HG03139 (cell line): ENCODE results near the gene WIPF1.

Source experiments
- ATAC-seq: cut with Tn5 transposase; IDR thresholded peaks from one replicate; pipeline ENCODE4 v1.9.1; 2021; ENCODE audit not compliant: unreplicated experiment

The WIPF1 gene, protein sequence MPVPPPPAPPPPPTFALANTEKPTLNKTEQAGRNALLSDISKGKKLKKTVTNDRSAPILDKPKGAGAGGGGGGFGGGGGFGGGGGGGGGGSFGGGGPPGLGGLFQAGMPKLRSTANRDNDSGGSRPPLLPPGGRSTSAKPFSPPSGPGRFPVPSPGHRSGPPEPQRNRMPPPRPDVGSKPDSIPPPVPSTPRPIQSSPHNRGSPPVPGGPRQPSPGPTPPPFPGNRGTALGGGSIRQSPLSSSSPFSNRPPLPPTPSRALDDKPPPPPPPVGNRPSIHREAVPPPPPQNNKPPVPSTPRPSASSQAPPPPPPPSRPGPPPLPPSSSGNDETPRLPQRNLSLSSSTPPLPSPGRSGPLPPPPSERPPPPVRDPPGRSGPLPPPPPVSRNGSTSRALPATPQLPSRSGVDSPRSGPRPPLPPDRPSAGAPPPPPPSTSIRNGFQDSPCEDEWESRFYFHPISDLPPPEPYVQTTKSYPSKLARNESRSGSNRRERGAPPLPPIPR

DNA sequence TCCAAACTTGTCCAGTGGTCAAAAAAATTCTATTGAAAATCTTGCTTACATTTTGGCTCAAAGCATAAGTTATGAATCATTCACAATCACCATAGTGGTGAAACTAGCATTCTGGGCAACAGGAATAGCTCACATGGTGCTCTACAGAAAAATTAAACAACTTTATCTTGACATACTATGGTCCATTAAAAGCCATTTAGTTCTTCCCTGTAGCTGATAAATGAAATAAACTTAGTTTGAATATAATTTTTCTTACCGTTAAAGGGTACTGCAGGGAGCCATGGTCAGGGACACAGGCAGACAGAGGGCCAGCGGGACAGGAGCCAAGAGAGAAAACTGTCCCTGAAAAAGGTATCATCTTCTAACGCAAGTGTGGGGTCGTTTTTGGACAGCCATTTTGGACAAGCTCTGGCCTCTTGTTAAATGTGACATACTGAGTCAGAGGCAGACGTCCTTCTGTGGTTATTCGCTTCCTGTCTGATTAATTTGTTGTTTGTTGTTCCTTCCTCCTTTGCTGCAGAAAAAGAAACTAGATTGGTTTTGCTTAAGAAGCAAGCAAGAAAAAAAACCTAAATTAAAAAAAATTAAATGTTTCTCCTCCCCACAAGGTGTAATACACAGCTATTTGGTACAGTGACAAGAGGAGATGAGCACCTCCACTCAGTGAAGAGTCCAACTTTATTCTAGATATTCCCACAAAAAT, at the start of gene WIPF1:
Gene WIPF1, minus strand, starts transcription at position 460 of the 703 bp plus-strand sequence. CDS start 12,231 bp downstream, outside the sequence.
- ATAC-seq: peak; percentile 44

DNA sequence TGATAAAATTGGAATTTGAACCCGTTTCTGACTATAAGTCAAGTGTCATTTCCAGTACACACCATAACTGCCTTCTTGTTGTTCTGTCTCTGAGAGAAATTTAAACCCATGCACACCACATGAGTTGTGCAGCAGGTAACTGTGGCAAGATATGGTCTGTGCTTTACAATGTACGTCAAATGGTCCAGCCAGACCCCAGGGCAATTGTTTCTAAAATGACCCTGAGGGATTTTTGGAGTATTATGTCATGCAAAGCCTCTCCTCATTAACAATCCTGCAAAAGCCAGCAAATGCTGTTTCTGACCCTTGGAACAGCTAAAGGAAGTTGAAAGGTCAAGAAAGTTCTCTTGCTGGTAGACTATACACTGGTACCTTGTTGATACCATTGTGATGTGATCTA, 47.7 kb upstream of the WIPF1 start:
- ATAC-seq: no peak

DNA sequence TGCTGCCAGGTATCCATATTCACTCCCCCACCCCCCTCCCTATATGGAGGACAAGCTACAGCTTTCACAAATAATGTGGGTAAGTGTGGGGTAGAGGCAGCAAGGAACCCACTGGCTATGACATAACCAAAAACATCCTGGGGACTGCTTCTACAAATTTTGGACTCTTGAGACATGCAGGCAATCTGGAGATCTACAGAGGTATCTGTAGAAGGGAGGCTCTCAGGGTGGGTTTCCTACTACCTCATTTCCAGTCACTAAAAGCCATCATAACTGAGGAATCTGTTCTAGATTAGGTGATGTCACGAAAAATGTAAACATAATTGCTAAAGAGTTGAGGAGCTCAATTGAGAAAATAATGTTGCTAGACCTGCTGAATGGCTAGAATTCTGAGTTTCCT, 46.8 kb upstream of the WIPF1 start:
- no peak for ATAC-seq

DNA sequence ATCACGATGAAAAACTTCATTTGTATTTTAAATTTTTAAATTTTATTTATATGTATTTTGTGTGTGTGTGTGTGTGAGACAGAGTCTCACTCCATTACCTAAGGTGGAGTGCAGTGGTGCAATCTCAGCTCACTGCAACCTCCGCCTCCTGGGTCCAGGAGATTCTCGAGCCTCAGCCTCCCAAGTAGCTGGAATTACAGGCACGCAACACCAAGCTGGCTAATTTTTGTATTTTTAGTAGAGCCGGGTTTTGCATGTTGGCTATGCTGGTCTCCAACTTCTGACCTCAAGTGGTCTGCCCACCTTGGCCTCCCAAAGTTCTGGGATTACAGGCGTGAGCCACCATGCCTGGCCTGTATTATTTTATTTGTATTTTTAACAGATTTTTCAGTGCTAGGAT, 45.8 kb upstream of the WIPF1 start:
- no peak for ATAC-seq

DNA sequence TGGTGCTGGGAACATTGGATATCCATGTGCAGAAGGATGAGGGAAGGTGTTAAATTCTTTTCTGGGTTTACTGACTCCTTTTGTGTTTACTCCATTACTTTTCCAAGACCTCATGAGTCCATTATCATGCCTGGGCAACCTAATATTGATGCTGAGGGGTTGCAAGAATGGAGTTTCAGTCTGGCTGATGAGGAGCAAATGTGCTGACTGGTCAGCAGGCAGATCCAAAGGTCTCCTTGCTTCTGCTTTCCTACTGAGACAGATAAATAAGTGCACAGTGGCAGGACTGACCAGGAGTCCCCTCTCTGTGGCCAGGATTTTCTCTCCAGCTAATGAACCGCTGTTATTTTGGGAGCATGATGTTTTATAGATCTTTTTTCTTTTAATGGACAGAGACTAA, 43.6 kb upstream of the WIPF1 start:
- no peak for ATAC-seq

DNA sequence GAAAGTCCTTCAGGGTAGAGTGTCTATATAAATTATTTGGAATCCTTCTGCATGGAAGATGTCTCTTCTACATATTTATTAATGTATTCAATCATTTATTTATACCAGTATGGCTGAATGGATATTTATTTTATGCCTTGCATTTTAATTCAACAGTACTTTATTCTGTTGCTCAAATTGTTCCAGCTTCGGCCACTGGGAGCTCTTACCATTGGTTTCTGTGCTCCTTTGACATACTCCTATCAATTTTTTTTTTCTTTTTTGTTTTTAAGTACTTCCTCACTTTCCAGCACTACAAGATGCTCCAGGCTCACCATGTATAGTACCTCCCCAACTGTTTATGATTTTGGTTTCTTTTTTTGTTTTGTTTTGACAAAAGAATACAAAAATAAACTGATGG, 39.4 kb upstream of the WIPF1 start:
- no peak for ATAC-seq

- ATAC-seq: no peak
Observed at GRCh38 chr2:174635776-174636404, 38.3 kb upstream of the WIPF1 start.

- no peak for ATAC-seq
Observed at GRCh38 chr2:174635015-174635593, 37.5 kb upstream of the WIPF1 start.

DNA sequence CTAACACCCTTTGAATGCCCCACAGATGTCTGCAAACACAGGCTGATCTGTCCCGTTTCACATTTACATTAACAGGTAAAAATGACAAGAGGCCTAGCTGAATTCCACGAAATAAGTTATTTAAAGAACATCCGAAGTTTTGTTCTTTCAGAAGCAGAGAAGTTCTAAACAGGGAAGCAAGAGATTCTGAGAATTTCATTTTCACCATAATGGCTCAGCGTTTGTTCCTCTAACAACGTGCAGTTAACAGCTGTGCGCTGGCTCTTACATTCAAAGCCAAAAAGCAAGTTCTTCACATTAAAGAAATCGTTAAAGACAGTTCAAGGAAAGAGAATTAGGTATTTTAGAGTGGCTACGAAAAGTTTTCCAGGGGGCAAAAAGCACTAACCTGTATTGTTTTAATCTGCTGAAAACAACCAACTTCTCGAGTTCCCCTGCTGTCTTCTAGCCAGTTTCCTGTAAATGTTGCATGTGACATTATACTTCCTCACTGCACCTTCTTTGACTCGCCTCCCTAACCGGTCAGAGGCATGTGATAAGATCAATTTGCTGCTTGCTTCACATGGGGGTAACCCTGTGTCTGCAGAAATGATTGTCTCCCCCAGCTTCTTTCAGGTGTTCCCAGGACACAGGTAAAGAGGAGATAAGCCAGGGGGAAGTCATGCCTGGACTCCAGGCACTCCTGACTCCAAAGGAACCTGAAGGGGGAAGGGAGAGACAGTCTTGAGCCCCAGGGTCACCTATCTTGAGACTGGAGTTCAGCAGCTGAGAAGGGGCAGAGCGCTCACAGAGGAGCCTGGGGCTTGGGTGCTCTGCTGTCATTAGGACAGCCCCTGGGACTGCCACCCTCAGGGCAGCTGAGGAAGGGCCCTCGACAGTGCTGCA, 36.8 kb upstream of the WIPF1 start:
- ATAC-seq: peak; percentile 68

DNA sequence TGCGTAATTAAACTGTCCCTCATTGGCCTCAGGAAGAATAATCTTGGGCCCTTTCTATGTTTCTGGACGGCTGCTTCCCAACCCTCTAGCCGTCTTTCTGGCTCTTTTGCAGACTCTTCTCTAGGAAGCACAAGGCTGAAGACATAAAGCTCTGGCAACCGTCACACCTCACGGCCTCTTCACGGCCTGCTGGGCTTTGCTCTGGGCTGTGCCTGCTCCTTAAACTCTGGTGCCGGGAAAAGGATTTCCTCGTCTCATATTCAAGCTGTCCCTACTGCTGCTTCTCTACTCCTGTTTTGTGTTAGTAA, 36.0 kb upstream of the WIPF1 start:
- no peak for ATAC-seq

GRCh38 chr2:174632841-174633622, 35.4 kb upstream of the WIPF1 start:
- ATAC-seq: no peak

- no peak for ATAC-seq
Observed at GRCh38 chr2:174631009-174631981, 33.7 kb upstream of the WIPF1 start.

DNA sequence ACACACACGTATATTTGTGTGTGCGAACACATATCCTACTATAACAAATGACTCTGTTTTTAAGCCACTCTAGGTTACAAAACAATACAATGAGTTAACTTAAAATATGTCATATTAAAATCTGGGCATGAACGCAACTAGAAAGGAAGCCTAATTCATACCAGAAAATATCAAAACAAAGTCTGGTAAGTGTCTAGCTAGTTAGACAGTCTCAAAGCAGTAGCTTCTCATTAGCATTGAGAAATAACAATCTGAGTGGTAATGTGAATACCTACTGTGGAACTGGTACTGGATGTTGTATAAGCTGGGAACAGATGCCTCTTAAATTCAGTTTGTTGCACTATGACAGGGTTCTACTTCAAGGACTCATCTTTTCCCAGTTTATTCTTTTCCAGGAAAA, 32.5 kb upstream of the WIPF1 start:
- ATAC-seq: no peak

- no peak for ATAC-seq
Observed at GRCh38 chr2:174629506-174629905, 31.9 kb upstream of the WIPF1 start.

GRCh38 chr2:174628528-174629169, 31.0 kb upstream of the WIPF1 start:
- no peak for ATAC-seq

GRCh38 chr2:174627216-174627615, 29.6 kb upstream of the WIPF1 start:
- ATAC-seq: no peak

DNA sequence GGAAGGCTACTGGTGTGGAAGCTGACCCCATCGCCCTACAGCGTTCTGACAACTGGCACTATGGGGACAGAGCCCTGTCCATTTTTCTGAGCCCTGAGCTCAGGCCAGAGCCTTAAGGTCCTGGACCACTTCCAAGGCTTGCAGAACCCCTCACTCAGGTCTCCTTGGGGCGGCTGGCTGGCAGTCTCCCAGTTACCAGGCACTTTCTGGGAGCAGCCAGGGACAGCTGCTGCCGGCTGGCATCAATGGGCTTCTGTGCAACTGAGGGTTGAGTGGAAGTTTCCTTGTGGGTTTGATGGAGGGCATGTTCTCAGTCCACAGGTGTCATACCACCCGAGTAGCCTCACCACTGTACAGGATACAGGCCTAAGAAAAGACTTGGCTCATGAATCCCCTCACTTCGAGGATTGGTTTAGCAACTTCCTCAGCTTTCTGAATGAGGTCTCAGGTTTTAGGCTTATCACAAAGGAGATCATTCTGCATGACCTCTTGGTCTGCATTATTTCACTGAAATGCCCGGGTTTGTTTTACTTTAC, 27.4 kb upstream of the WIPF1 start:
- no peak for ATAC-seq

DNA sequence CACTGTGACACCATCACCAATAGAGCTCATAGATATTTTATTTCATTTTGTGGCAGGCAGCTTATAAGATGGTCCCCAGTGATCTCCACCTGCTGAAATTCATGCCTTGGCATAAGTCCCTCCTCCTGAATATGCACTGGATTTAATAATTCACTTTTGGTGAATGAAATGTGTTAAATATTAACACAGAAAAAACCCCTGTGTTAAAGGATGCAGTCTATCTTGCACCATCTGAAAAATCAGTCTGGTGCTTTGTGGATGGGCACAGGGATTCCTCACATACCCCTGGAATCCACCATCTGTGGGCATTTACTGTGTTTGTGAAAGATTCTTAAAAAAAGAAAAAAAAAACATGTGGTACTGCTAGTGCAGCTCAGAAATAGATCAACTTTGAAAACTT, 26.1 kb upstream of the WIPF1 start:
- ATAC-seq: peak; percentile 64
